ENCODE data around the gene KLHL40. TPM values are rescaled to one million over a fixed set of nuclear protein-coding genes. Genes with fewer than 3 reads are reported as not detected.

Gene KLHL40
- total RNA-seq, 2 experiments from 2014 or later: not detected

GRCh38 chr3:42734263-42734860 lies 49.0 kb downstream of the KLHL40 start:
- BruUV-seq (replicated peaks): no TSS peak
- Histone ChIP-seq H3K27ac (ENCODE audit: low read depth, low read length, poor library complexity, severe bottlenecking) (no peak overlapping the region), H3K9me3 (ENCODE audit: low read length) (no peaks in the 10 kb centered on the region), H3K4me2 (ENCODE audit: low read length) (no peak overlapping the region), H4K20me1 (ENCODE audit: insufficient read depth, low read length) (no peaks in the 10 kb centered on the region), H3K79me2 (ENCODE audit: insufficient read depth, low read depth, low read length) (no peaks in the 10 kb centered on the region), H2AFZ (ENCODE audit: low read length) (no peak overlapping the region), H3K4me3 (ENCODE audit: low read depth, low read length, poor library complexity, severe bottlenecking) (no peak overlapping the region), H3K36me3 (ENCODE audit: insufficient read depth, low read length) (no peaks in the 10 kb centered on the region), H3K4me1 (ENCODE audit: insufficient read depth, low read length, poor library complexity, severe bottlenecking) (no peaks in the 10 kb centered on the region), H3K9me2 (ENCODE audit: insufficient read depth, low read length) (no peaks in the 10 kb centered on the region)
- CTCF ChIA-PET (ENCODE audit: unreplicated experiment): no interaction called here
- no peak for TF ChIP-seq EZH2phosphoT487 (IDR thresholded peaks at IDR 0.05; ENCODE audit: borderline replicate concordance, low read depth, low read length)
- no peak for TF ChIP-seq CTCF (conservative IDR thresholded peaks at IDR 0.05; ENCODE audit: low read length)
- no peak for DNase-seq (ENCODE audit: low spot score)
- POLR2A ChIA-PET: no interaction called here
- intact Hi-C loops (cut with micrococcal nuclease; ENCODE audit: unreplicated experiment): no loop called here

- TF ChIP-seq EZH2phosphoT487 (IDR thresholded peaks at IDR 0.05; ENCODE audit: borderline replicate concordance, low read depth, low read length): no peak
- TF ChIP-seq CTCF (conservative IDR thresholded peaks at IDR 0.05; ENCODE audit: low read length): no peak
- ChIA-PET POLR2A (no interaction called here), CTCF (ENCODE audit: unreplicated experiment) (no interaction called here)
- H3K4me1 ChIP-seq (ENCODE audit: insufficient read depth, low read length, poor library complexity, severe bottlenecking): no peaks in the 10 kb centered on the region
- no peak overlapping the region for H2AFZ ChIP-seq (ENCODE audit: low read length)
- no TSS peak for BruUV-seq (replicated peaks)
- no peaks in the 10 kb centered on the region for H3K79me2 ChIP-seq (ENCODE audit: insufficient read depth, low read depth, low read length)
- DNase-seq (ENCODE audit: low spot score): no peak
- no peaks in the 10 kb centered on the region for H3K9me2 ChIP-seq (ENCODE audit: insufficient read depth, low read length)
- H3K4me3 ChIP-seq (ENCODE audit: low read depth, low read length, poor library complexity, severe bottlenecking): no peak overlapping the region
- no peaks in the 10 kb centered on the region for H3K36me3 ChIP-seq (ENCODE audit: insufficient read depth, low read length)
- intact Hi-C loops (cut with micrococcal nuclease; ENCODE audit: unreplicated experiment): no loop called here
- no peak overlapping the region for H3K27ac ChIP-seq (ENCODE audit: low read depth, low read length, poor library complexity, severe bottlenecking)
- H4K20me1 ChIP-seq (ENCODE audit: insufficient read depth, low read length): no peaks in the 10 kb centered on the region
- no peak overlapping the region for H3K4me2 ChIP-seq (ENCODE audit: low read length)
- no peaks in the 10 kb centered on the region for H3K9me3 ChIP-seq (ENCODE audit: low read length)
Observed at GRCh38 chr3:42735019-42735418, 49.7 kb downstream of the KLHL40 start.

GRCh38 chr3:42735615-42736014 lies 50.3 kb downstream of the KLHL40 start:
- H3K9me3 ChIP-seq (ENCODE audit: low read length): no peaks in the 10 kb centered on the region
- no peak for DNase-seq (ENCODE audit: low spot score)
- H3K9me2 ChIP-seq (ENCODE audit: insufficient read depth, low read length): no peaks in the 10 kb centered on the region
- ChIA-PET POLR2A (no interaction called here), CTCF (ENCODE audit: unreplicated experiment) (no interaction called here)
- H4K20me1 ChIP-seq (ENCODE audit: insufficient read depth, low read length): no peaks in the 10 kb centered on the region
- H3K4me2 ChIP-seq (ENCODE audit: low read length): no peak overlapping the region
- no peak overlapping the region for H3K4me3 ChIP-seq (ENCODE audit: low read depth, low read length, poor library complexity, severe bottlenecking)
- intact Hi-C loops (cut with micrococcal nuclease; ENCODE audit: unreplicated experiment): no loop called here
- H3K27ac ChIP-seq (ENCODE audit: low read depth, low read length, poor library complexity, severe bottlenecking): no peak overlapping the region
- no TSS peak for BruUV-seq (replicated peaks)
- TF ChIP-seq EZH2phosphoT487 (IDR thresholded peaks at IDR 0.05; ENCODE audit: borderline replicate concordance, low read depth, low read length) (no peak), CTCF (conservative IDR thresholded peaks at IDR 0.05; ENCODE audit: low read length) (no peak)
- H3K36me3 ChIP-seq (ENCODE audit: insufficient read depth, low read length): no peaks in the 10 kb centered on the region
- no peaks in the 10 kb centered on the region for H3K4me1 ChIP-seq (ENCODE audit: insufficient read depth, low read length, poor library complexity, severe bottlenecking)
- H2AFZ ChIP-seq (ENCODE audit: low read length): no peak overlapping the region
- no peaks in the 10 kb centered on the region for H3K79me2 ChIP-seq (ENCODE audit: insufficient read depth, low read depth, low read length)

Data from OCI-LY7 (cell line).